Measurements from ENCODE around the gene LSP1.
"Not testable (repeated sequence)": the region's sequence is repeated elsewhere in the genome, so short reads cannot be mapped to it uniquely, and the experiment has no call there.

Gene LSP1

DNA sequence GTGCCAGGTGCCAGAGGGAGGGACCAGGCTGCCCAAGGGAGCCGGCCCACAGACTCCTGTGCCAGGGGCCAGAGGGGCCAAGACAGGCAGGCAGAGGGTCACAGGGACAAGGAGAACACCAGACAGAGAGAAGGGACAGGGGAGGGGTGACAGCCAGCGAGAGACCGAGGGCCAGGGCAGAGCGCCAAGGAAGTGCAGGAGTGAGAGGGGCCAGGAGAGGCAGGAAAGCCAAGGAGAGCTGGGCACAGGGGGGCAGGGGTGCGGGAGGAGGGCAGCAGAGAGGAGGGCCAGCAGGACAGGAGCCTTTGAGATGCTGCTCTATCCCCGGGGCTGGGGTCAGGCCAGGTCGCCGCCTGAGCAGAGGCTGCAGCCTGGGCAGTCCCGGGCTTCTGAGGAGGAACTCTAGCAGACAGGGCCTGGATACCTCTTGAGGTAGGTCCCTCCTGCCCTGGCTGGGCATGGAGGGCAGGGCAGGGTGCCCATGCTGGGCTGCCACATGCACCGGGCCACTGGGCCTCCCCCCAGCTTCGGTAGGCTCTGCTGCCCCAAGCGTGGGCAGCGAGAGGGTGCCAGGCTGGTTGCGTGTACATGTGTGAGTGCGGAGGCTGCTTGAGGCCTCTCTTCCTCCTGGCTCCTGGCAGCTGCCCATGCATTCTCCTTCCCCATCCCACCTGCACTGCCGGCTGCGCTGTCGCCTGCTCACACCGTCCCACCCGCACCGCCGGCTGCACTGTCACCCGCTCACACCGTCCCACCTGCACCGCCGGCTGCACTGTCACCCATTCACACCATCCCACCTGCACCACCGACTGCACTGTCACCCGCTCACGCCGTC is 12.2 kb downstream of the LSP1 start:
- DNase-seq (ENCODE audit: low read depth in 2 of 2) = no peak

- DNase-seq (ENCODE audit: low read depth in 2 of 2) = no peak
Measured at GRCh38 chr11:1866226-1866625, 13.3 kb downstream of the LSP1 start.

- DNase-seq (ENCODE audit: low read depth in 2 of 2) = no peak
Measured at GRCh38 chr11:1866776-1867175, 13.9 kb downstream of the LSP1 start.

DNA sequence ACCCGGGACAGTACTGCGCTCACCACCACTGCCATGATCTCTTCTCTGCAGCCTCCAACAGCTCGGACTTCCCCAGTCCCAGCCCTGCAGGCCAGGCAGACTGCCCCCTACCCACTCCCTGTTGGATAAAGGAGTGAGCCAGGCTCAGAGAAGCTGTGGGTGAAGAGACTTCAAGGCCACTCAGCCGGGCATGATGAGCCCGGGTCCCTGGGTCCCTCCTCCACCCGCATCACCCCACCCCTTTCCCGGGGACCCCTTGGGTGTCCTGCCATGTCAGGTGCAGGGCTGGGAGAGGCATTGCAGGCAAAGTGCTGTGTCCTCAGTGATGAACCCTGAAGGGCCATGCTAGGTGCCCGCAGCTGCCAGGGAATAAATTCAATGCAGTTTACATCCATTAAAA is 14.5 kb downstream of the LSP1 start:
- no peak for DNase-seq (ENCODE audit: low read depth in 2 of 2)

GRCh38 chr11:1868056-1868635 is 15.3 kb downstream of the LSP1 start:
- DNase-seq (ENCODE audit: low read depth in 2 of 2) = no peak

DNA sequence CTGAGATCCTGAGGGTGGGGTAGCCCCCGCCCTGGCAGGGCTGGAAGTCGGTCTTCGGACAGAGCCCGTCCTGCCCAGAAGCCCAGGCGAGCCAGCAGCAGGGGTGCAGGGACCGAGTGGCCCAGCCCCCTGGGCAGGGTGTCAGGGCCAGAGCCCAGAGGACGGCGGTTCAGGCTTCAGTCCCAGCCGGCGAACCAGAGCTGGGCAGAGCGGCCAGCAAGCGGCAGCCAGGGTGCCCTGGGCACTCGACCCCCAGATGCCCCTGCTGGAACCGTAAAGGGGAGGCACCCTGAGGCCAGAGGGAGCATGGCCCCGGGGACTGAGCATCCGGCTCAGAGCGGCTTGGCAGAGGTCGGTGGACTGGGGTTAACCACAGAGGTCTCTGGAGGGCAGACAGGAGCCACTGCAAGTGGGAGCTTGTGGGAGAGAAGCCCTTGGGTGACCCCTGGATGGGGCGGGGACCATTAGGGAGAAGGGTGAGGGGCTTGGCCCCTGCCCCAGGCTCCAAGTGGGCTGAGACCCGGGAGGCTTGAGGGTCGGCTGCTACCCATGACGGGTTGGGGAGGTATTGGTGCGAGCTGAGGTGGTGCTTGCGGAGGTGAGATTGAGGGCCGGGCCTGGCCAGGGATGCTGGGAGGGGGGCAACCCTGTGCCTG is 15.9 kb downstream of the LSP1 start:
- no peak for DNase-seq (ENCODE audit: low read depth in 2 of 2)

DNA sequence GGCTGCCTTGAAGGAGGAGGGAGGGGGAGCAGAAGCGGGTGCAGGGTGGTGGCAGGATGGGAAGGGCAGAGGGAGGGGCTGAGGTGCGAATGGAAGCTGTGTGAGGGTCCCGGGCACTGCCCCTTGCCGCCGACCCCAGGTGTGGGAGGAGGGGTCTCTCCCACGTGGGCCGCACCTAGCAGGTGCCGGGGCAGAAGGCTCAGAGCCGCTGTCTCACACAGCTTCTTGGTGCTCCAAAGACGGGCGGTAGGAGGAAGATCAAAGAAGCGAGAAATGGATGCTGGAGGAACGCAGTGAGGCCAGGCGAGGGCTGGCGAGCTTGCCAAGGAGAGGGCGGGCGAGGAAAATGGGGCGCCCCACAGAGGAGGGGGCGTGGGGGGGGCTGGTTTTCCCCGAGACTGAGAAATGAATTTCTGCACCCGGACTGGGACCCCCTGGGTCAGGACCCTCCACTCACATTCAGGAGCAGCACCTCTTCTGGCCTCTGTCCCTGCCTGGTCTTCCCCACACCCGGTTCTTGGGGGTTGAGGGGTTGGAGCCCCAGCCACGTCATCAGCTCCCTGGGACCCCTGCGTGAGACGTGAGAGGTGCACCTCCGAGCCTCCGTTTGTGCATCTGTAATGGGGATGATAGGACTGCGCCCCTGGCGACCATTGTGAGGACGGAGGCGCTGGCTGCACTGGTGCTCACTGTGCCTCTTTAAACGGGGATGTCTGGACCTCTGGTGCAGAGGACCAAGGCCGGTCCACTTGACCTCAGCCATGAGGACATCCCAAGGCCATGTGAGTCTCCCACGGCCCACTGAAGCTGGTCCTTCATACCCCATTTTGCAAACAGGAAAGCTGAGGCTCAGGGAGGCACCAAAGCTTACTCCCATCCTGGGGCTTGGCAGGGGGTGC is 16.8 kb downstream of the LSP1 start:
- DNase-seq (ENCODE audit: low read depth in 2 of 2) = no peak

DNA sequence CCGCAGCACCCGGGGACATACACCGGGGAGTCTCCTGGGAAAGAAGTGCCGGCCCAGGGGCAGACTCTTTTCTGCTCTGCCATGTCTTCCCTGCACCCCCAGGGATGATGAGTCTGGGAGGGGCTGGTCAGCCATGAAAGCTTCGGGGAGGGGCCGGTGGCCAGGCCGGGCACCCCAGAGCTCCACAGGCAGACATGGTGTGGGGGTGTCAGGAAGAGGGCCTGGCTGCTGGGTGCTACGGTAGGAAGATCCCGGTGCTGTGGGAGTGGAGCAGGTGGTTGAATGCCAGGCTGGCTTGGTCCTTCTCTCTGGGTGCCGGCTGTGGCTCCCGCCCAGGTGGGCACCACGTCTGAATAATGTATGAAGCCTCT is 17.4 kb downstream of the LSP1 start:
- no peak for DNase-seq (ENCODE audit: low read depth in 2 of 2)

GRCh38 chr11:1870721-1871466 is 18.0 kb downstream of the LSP1 start:
- DNase-seq (ENCODE audit: low read depth in 2 of 2) = no peak

DNA sequence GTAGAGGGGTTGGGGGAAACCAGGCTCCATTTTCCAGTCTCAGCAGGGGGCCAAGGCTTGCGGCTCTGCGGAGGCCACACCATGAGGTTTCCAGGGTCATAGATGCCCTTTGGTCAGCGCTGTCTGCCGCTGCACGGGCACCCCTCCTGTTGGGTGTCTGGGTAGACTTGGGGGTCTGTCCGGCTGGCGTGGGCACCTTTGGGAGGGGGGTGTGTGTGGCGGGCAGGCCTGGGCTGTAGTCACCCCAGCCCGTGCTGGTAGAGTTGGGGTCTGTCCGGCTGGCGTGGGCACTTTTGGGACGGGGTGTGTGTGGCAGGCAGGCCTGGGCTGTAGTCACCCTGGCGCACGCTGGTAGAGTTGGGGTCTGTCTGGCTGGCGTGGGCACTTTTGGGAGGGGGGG is 18.6 kb downstream of the LSP1 start:
- DNase-seq (ENCODE audit: low read depth in 2 of 2) = no peak

GRCh38 chr11:1872267-1872985 is 19.5 kb downstream of the LSP1 start:
- no peak for DNase-seq (ENCODE audit: low read depth in 2 of 2)

DNA sequence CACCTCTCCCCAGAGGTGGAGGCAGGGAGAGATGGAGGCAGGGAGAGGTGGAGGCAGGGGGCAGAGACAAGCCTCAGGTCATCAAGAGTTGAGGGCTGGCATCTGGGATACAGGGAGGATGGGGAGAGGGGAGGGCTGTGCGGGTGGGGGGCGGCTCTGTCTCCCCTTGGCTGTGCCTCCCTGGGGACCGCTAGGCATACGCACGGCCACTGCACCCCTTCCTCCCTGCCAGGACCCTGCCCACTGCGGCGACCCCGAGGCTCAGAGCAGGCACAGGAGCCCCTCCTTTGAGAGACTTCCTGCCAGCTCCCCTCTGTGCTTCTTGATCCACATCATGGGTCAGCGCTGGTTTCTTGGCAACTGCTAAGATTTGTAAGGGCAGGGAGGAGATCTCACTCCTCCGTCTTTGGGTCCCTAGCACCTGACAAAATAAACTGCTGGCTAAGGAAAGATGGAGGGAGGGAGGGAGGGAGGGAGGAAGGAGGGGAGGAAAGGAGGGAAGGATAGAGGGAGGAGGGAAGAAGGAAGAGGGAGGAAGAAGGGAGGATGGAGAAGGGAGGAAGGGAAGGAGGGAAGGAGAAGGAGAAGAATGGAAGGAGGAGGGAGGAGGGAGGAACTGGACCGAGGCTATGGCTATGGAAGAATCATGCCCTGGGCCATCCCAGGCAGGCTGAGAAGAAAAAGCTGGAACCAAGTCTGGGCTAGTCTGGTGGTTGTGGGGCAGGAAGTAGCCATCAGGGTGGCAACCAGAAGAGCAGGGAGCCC is 20.3 kb downstream of the LSP1 start:
- DNase-seq (ENCODE audit: low read depth in 2 of 2) = no peak

- DNase-seq (ENCODE audit: low read depth in 2 of 2) = not testable (repeated sequence)
Measured at GRCh38 chr11:1873813-1874150, 20.9 kb downstream of the LSP1 start.

DNA sequence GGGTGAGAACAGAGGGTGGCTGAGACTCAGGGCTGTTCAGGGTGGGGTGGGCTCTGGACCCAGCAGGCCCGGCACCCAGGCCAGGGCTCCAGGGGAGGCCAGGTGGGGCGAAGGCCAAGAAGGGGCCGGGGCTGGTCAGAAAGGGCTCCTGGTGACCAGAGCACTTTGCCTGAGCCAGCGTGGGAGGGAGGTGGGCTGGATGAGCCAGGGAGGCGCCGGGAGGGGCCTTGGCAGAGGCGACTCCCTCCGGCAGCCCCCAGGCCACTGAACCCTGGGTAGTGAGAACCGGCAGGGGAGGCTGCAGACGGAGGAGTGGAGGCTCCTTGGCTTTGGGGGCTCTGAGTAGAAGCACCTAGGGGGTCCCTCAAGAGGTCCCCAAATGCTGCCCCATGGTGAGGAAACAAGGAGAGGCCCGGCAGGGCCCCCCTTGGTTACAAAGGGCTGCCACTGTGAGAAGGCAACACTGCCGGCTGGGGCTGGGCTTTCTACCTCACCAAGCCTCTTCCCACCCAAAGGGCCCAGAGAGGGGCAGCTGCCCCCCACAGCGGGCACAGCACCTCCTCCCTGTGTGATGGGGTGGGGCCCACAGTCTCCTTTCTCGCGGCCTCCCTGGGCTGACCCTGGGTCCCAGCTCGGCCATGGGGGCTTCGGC is 21.7 kb downstream of the LSP1 start:
- DNase-seq (ENCODE audit: low read depth in 2 of 2) = not testable (repeated sequence)

GRCh38 chr11:1875093-1875850 is 22.4 kb downstream of the LSP1 start:
- no peak for DNase-seq (ENCODE audit: low read depth in 2 of 2)

GRCh38 chr11:1875851-1876301 is 23.0 kb downstream of the LSP1 start:
- DNase-seq (ENCODE audit: low read depth in 2 of 2) = not testable (repeated sequence)

DNA sequence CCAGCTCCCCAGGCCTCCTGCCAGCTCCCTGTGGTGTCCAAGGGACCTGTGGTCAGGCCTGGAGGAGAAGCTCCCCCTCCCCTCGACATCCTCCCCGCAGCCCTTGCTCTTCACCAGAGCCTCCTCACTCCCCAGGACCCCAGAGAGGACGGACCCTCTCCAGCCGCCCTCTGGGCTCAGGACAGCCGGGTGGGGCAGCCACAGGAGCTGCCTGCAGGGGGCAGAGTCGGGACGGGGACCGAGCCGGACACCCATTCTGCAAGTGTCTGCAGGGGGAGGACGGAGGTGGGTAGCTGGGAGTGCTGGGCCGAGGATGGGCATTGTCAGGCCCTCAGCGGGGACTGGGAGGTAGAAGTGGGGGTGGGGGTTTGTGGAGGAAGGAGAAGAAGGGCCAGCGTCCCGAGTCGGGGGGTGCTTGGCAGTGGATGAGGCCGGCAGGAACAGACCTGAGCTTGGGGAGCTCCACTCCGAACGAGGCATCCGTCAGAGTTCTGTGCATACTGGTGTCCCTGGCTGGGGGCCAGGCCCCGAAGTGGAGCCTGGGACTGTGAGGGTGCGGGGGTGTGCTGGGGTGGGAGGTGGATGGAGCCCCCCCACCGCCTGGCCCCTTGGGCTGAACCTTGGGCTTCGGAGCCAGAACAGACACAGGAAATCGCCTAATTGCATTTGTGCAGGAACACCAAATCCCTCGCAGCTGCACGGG is 23.6 kb downstream of the LSP1 start:
- no peak for DNase-seq (ENCODE audit: low read depth in 2 of 2)

Data from stimulated activated CD4-positive, alpha-beta T cell treated with anti-CD3 and anti-CD28 coated beads, Interleukin-4, amount 100 ng/mL, for 48 hours (primary cell).